Esophagus (tissue), 2 donors: ENCODE results near the gene LRRC70. TPM values are rescaled to one million over a fixed set of nuclear protein-coding genes. Genes with fewer than 3 reads are reported as not detected.

Experiments
- H3K27ac ChIP-seq, 2 donors: one replicate each; pipeline ENCODE4 v1.5.1; 2013; ENCODE audit warnings: low read depth in 2 of 2, mild to moderate bottlenecking in 2 of 2, inconsistent platforms in 1 of 2, low read length in 1 of 2, moderate library complexity in 1 of 2
- H3K27me3 ChIP-seq, 2 donors: one replicate each; pipeline ENCODE4 v1.6.1; 2013; ENCODE audit warnings: low read length in 2 of 2, control low read depth in 1 of 2, mild to moderate bottlenecking in 1 of 2; ENCODE audit not compliant: insufficient read depth in 2 of 2, control insufficient read depth in 1 of 2
- H3K36me3 ChIP-seq, 2 donors: one replicate each; pipeline ENCODE4 v1.6.1; 2013; ENCODE audit warnings: low read length in 1 of 2; ENCODE audit not compliant: control insufficient read depth in 2 of 2, insufficient read depth in 2 of 2
- H3K4me1 ChIP-seq, 2 donors: one replicate each; pipeline ENCODE4 v1.6.1; 2013; ENCODE audit warnings: low read length in 1 of 2; ENCODE audit not compliant: control insufficient read depth in 2 of 2, insufficient read depth in 2 of 2
- H3K4me3 ChIP-seq, 2 donors: one replicate each; pipeline ENCODE4 v1.5.1; 2013; ENCODE audit warnings: low read length in 2 of 2, mild to moderate bottlenecking in 2 of 2, low read depth in 1 of 2, moderate library complexity in 1 of 2
- H3K9me3 ChIP-seq, 2 donors: one replicate each; pipeline ENCODE4 v1.6.1; 2013; ENCODE audit warnings: mild to moderate bottlenecking in 2 of 2, low read depth in 1 of 2, low read length in 1 of 2, moderate library complexity in 1 of 2; ENCODE audit not compliant: control insufficient read depth in 2 of 2, insufficient read depth in 1 of 2
- WGBS, 2 donors: extraction: QIAGEN DNeasy Blood & Tissue Kit; methylation state at CpG; one replicate each; pipeline ENCODE4 v1.1.7; 2013; 5-methylcytosine and 5-hydroxymethylcytosine counted together
- polyA plus RNA-seq, 2 donors: library from polyadenylated mRNA; stranded (reverse); fragments of 200-250 nt; gene quantifications; one replicate each; pipeline ENCODE4 v1.2.3, GENCODE V29; 2013
- donor health status: healthy with polysubstance abuse.
- donor health status: Bipolar disorder and iron deficiency.

Gene LRRC70
- polyA plus RNA-seq, 2 donors: 1.2 to 2.3 TPM

DNA sequence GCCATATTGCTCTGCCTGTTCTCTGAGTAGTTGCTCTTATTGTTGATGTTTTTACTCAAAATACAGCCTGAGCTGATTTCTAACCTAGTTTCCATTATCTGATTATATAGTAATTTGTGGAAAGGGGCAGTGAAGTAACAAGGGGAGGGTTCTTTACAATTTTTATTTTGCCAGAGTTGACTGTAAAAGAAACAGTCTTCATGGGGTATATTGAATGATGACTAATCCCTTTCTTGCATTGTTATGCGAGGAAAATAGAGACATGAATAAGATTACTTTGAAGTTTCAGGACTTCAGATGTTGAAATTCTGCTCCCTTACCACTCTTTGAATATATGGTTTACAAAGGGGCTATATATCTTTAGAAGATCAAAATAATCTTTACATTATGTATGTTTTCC, 9.1 kb upstream of the LRRC70 start:
- peaks cover 0 to 3% of the 10 kb centered on the region in 2 donors for H3K36me3 ChIP-seq
- peaks cover 0 to 2% of the 10 kb centered on the region in 2 donors for H3K9me3 ChIP-seq
- H3K4me3 ChIP-seq: no peak overlapping the region
- H3K27ac ChIP-seq: no peak overlapping the region
- H3K4me1 ChIP-seq: no peaks in the 10 kb centered on the region
- H3K27me3 ChIP-seq: no peaks in the 10 kb centered on the region
- WGBS, 2 donors: 48 to 49% methylated on average over 1 of the region's 1 CpG

DNA sequence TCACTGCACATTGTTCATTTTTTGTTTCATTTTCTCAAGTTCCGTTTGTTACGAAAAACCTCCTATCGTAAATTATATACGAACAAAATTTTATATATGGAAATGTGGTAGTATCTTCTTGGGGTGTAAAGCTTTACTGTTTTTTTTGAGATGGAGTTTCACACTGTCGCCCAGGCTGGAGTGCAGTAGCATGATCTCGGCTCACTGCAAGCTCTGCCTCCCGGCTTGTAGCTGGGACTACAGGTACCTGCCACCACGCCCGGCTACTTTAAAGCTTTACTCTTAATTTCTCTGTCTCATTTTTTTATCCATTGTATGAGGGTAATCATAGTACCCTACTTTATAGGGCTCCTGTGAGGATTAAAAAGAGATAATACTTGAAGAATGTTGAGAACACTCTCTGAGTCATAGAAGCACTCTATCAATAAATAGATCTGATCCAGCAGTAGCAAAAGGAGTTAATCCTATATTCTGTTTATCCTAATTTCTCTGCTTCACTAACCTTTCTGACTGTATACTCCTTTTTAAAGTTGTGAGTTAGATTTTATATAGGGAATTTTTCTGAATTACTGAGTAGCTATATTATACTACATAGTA, 5.6 kb upstream of the LRRC70 start:
- Histone ChIP-seq H3K27ac (no peak overlapping the region), H3K36me3 (peaks cover 0 to 1% of the 10 kb centered on the region in 2 donors), H3K27me3 (no peaks in the 10 kb centered on the region), H3K4me1 (no peaks in the 10 kb centered on the region), H3K9me3 (no peaks in the 10 kb centered on the region), H3K4me3 (no peak overlapping the region)
- WGBS, 2 donors: 88 to 89% methylated on average over 9 of the region's 9 CpGs

DNA sequence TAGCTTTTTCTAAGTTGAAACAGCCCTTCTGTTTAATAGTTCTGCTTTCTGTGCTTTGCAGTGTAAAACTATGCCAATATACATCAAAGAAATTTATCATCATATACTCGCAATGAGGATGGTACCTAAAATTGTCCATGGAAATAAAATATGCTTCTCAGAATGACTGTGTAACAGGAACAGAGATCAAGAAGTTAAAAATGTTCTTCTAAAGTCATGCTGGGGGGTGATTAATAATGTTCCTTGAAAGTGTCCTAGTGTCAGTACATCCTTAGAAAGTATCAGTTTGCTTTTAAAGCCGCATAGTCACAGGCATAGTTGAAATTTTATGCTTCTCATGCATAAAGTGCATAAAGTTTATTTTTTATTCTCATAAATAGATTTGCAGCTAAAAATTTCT, 4.0 kb upstream of the LRRC70 start:
- Histone ChIP-seq H3K27me3 (no peaks in the 10 kb centered on the region), H3K9me3 (no peaks in the 10 kb centered on the region), H3K27ac (no peak overlapping the region), H3K36me3 (no peaks in the 10 kb centered on the region), H3K4me3 (no peak overlapping the region), H3K4me1 (no peaks in the 10 kb centered on the region)
- WGBS, 2 donors: 77 to 81% methylated on average over 2 of the region's 2 CpGs

DNA sequence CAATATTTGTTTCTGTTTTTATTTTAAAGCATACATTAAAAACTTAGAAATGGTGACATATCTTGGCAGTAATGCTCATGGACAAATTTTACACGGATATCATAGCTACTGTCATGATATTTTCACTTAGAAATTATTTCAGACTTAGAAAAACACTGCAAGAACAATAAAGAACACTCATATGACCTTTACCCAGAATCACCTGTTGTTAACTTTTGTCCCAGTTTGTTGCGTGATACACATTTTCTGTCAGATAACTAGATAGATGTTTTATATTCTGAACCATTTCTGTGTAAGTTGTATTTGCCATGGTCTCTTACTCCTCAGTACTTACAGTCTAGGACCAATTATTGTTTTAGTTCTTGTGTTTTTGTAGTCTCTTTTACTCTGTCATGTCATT, 3.6 kb upstream of the LRRC70 start:
- no peaks in the 10 kb centered on the region for H3K4me1 ChIP-seq
- H3K4me3 ChIP-seq: no peak overlapping the region
- WGBS, 2 donors: 77 to 78% methylated on average over 2 of the region's 2 CpGs
- no peak overlapping the region for H3K27ac ChIP-seq
- no peaks in the 10 kb centered on the region for H3K36me3 ChIP-seq
- H3K9me3 ChIP-seq: no peaks in the 10 kb centered on the region
- H3K27me3 ChIP-seq: no peaks in the 10 kb centered on the region

DNA sequence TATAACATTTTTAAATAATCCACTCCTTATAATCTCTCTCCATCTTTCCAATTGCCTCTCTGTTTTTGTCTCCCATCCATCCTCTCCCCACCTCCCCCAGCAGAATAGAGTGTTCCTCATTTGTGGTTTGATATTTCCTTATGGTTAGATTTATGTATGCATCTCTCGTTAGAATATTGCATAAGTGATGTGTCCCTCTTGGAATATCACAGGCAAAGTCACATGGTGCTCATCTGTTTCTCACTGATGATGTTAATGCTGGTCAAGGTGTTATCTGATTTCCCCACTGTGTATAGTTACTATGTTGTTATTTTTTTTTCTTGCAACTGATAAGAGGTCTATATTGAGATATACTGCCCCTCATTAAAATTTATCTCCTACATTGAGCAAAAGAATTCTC, 3.1 kb upstream of the LRRC70 start:
- no peak overlapping the region for H3K27ac ChIP-seq
- no peaks in the 10 kb centered on the region for H3K9me3 ChIP-seq
- no peak overlapping the region for H3K4me3 ChIP-seq
- no peaks in the 10 kb centered on the region for H3K36me3 ChIP-seq
- WGBS, 2 donors: 75 to 87% methylated on average over 1 of the region's 1 CpG
- no peaks in the 10 kb centered on the region for H3K27me3 ChIP-seq
- H3K4me1 ChIP-seq: no peaks in the 10 kb centered on the region

DNA sequence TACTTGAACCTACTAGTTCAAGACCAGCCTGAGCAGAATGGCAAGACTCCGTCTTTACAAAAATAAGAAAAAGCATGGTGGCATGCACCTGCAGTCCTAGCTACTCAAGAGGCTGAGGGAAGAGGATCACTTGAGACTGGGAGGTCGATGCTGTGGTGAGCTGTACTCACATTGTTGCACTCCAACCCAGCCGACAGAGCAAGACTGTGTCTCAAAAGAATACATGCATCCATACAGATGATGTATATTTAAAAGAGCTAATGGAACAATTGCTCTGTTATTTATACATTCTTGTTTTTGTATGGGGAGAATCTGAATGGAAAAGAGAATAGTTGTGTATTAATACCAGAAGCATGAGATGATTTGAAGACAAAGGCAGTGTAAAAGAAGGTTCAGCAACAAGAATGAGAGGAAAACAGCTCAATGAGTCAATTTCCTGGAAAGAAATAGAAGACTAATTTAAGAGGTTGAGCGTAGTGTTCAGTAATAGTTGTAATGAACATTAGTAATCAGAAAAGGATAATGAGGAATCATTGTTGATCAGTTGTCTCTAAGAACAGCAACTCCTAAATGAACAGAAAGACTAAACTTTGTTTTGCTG, 1.9 kb upstream of the LRRC70 start:
- Histone ChIP-seq H3K4me3 (no peak overlapping the region), H3K27me3 (no peaks in the 10 kb centered on the region), H3K36me3 (no peaks in the 10 kb centered on the region), H3K27ac (no peak overlapping the region), H3K4me1 (no peaks in the 10 kb centered on the region), H3K9me3 (no peaks in the 10 kb centered on the region)
- WGBS, 2 donors: 86 to 92% methylated on average over 4 of the region's 4 CpGs

DNA sequence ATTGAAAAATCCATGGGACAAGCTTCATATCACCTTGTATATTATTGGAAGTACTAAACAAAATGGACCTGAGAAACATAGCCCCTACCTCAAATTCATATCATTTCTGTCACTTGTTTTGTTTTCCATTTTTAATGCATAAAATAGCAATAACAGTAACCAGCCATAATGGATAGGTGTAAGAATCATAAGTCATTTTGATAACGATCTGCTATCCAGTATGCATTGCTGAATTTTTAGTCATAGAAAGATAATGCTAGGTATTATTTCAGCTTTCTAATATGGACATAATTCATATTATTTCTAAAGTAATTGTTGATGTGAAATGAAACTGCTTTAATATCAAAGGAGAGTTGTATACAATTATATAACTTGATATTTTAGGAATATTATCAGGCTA, 1.1 kb upstream of the LRRC70 start:
- H3K4me1 ChIP-seq: no peaks in the 10 kb centered on the region
- no peaks in the 10 kb centered on the region for H3K27me3 ChIP-seq
- 88 to 94% methylated on average over 1 of the region's 1 CpG for WGBS, 2 donors

DNA sequence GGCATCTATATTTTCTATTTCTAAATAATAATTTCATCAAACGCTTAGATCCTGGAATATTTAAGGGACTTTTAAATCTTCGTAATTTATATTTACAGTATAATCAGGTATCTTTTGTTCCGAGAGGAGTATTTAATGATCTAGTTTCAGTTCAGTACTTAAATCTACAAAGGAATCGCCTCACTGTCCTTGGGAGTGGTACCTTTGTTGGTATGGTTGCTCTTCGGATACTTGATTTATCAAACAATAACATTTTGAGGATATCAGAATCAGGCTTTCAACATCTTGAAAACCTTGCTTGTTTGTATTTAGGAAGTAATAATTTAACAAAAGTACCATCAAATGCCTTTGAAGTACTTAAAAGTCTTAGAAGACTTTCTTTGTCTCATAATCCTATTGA, 1.1 kb downstream of the LRRC70 start:
- no peaks in the 10 kb centered on the region for H3K36me3 ChIP-seq
- WGBS, 2 donors: 82% methylated on average over 5 of the region's 5 CpGs
- H3K27me3 ChIP-seq: no peaks in the 10 kb centered on the region
- H3K27ac ChIP-seq: no peak overlapping the region
- no peaks in the 10 kb centered on the region for H3K9me3 ChIP-seq
- no peak overlapping the region for H3K4me3 ChIP-seq
- no peaks in the 10 kb centered on the region for H3K4me1 ChIP-seq

More for the DNA sequence above, 1.1 kb upstream of the LRRC70 start:
- no peak overlapping the region for H3K27ac ChIP-seq
- no peaks in the 10 kb centered on the region for H3K9me3 ChIP-seq
- H3K36me3 ChIP-seq: no peaks in the 10 kb centered on the region
- H3K4me3 ChIP-seq: no peak overlapping the region

DNA sequence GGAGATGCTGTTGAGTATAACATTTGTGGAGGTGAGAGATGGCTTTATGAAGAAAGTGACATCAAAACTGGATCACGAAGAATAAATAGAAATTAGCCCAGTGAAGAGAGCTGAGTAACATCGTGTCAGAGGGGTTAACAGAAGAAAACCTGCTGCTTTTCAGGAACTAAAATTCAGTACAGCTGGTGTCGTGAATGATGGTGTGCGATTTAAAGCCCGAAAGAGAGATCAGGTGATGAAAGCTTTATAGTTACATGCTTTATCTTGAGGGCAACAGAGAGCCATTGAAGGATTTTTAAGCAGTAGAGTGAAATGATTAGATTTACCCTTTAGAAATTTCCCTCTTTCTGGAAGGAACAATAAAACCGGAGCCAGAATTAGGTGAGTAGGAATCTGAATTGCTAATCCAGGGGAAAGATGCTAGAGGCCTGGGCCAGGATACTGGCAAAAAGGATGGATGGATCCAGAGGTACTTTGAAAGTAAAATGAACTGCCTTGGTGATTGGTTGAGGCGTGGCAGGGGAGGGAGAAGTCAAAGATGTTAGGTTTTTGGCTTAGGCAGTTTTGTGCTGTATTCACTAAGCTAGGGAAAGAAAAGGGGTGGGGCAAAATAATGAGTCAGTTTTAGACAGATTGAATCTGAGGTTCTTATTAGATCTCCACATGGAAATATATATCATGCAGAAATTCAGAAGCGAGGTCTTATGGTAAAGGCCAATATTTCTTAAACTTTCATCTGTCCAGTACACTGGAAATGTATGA, 3.4 kb downstream of the LRRC70 start:
- Histone ChIP-seq H3K4me3 (no peak overlapping the region), H3K36me3 (no peaks in the 10 kb centered on the region), H3K27me3 (no peaks in the 10 kb centered on the region), H3K9me3 (no peaks in the 10 kb centered on the region), H3K27ac (no peak overlapping the region), H3K4me1 (no peaks in the 10 kb centered on the region)
- WGBS, 2 donors: 82% methylated on average over 8 of the region's 8 CpGs

DNA sequence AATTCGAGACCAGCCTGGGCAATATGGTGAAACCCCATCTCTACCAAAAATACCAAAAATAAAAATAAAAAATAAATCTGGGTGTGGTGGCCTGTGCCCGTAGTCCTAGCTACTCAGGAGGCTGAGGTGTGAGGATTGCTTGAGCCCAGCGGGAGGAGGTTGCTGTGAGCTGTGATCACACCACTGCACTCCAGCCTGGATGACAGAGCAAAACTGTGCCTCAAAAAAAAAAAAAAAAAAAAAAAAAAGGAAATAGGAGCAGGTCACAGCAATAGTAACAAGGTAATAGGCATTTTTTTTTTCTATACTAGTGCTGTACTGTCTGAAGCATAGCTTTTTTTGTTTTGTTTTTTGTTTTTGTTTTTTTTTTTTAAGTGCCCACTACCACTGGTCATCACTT, 5.8 kb downstream of the LRRC70 start:
- Histone ChIP-seq H3K4me3 (no peak overlapping the region), H3K36me3 (no peaks in the 10 kb centered on the region)

More for the DNA sequence above, 5.8 kb downstream of the LRRC70 start:
- Histone ChIP-seq H3K27me3 (no peaks in the 10 kb centered on the region), H3K9me3 (no peaks in the 10 kb centered on the region), H3K27ac (no peak overlapping the region), H3K4me1 (no peaks in the 10 kb centered on the region)
- 97 to 100% methylated on average over 3 of the region's 3 CpGs for WGBS, 2 donors
